ENCODE measurements around the gene TUBB2A. TPM values are rescaled to one million over a fixed set of nuclear protein-coding genes. Genes with fewer than 3 reads are reported as not detected.
"Not testable (repeated sequence)": the region's sequence is repeated elsewhere in the genome, so short reads cannot be mapped to it uniquely, and the experiment has no call there.

The TUBB2A gene
- total and polyA plus RNA-seq, 8 donors: 14.8 to 42.5 (median 24.9) TPM

GRCh38 chr6:3190056-3190455 lies 32.7 kb upstream of the TUBB2A start:
- Histone ChIP-seq H3K4me1 (no peaks in the 10 kb centered on the region), H3K27me3 (no peaks in the 10 kb centered on the region), H3K9me3 (no peaks in the 10 kb centered on the region), H3K36me3 (no peaks in the 10 kb centered on the region), H3K4me3 (no peak overlapping the region), H3K27ac (no peak overlapping the region)
- DNase-seq (no peak), ATAC-seq (no peak)
- TF ChIP-seq, protein P1, sequence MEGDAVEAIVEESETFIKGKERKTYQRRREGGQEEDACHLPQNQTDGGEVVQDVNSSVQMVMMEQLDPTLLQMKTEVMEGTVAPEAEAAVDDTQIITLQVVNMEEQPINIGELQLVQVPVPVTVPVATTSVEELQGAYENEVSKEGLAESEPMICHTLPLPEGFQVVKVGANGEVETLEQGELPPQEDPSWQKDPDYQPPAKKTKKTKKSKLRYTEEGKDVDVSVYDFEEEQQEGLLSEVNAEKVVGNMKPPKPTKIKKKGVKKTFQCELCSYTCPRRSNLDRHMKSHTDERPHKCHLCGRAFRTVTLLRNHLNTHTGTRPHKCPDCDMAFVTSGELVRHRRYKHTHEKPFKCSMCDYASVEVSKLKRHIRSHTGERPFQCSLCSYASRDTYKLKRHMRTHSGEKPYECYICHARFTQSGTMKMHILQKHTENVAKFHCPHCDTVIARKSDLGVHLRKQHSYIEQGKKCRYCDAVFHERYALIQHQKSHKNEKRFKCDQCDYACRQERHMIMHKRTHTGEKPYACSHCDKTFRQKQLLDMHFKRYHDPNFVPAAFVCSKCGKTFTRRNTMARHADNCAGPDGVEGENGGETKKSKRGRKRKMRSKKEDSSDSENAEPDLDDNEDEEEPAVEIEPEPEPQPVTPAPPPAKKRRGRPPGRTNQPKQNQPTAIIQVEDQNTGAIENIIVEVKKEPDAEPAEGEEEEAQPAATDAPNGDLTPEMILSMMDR (IDR thresholded peaks at IDR 0.05): no peak
- intact Hi-C loops (cut with DNase I): no loop called here

DNA sequence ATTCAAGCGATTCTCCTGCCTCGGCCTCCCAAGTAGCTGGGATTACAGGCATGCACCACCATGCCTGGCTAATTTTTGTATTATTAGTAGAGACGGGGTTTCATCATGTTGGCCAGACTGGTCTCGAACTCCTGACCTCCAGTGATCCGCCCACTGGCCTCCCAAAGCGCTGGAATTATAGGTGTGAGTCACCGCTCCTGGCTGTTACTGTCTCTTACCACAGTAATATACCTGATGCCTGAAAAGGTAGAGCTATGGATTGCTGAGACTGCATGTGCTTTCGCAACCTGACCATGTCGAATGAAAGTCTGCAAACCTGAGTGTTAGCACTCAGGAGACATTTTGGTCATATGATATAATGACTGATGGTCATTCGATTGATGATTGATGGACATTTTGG lies 31.8 kb upstream of the TUBB2A start:
- H3K4me3 ChIP-seq; ATAC-seq; intact Hi-C loops (cut with DNase I); H3K9me3 ChIP-seq; H3K4me1 ChIP-seq; DNase-seq; H3K36me3 ChIP-seq; H3K27ac ChIP-seq; H3K27me3 ChIP-seq: not testable (repeated sequence)

DNA sequence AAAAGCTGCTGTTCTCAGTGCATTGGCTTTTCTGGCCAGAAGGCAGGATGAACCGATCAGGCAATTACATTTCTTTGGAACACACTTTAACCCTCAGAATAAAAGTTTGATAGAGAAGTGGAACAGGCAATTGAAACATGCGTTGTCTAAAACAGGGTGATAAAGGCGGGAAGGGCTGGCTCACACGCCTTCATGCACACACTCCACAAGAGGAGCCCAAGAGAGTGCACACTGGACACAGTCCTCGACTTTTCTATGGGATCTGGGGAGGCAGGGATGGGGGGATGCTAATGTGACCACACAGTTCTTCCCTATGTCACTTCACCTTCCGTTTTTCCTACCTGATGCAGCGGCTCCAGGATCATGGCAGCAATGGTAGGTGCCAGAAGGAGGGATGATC lies 30.9 kb upstream of the TUBB2A start:
- ATAC-seq (no peak), DNase-seq (no peak)
- Histone ChIP-seq H3K27ac (no peak overlapping the region), H3K4me3 (no peak overlapping the region), H3K27me3 (no peaks in the 10 kb centered on the region), H3K9me3 (no peaks in the 10 kb centered on the region), H3K36me3 (no peaks in the 10 kb centered on the region), H3K4me1 (no peaks in the 10 kb centered on the region)
- intact Hi-C loops (cut with DNase I): no loop called here
- TF ChIP-seq, protein P1 (IDR thresholded peaks at IDR 0.05): no peak

DNA sequence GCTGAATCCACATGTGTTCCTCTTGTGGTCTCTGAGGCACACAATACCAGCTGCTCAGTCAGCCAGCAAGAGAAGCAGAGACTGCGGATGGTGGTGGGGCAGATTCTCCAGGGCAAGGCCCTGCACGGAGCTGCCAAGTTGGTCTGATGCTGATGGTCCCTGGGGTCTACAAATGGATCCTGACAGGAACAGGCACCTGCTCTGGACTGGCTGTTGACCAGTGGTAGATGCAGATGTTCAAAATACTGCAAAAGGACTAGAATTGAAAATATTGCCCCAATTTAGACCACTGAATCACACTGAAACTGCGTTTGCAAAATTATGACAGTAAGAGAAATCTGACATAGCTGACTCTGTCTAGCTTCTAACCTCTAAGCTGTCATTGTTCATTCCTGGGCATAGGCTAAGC lies 29.6 kb upstream of the TUBB2A start:
- TF ChIP-seq, protein P1 (IDR thresholded peaks at IDR 0.05): no peak
- ATAC-seq (no peak), DNase-seq (no peak)
- Histone ChIP-seq H3K9me3 (no peaks in the 10 kb centered on the region), H3K27ac (no peak overlapping the region), H3K36me3 (no peaks in the 10 kb centered on the region), H3K27me3 (no peaks in the 10 kb centered on the region), H3K4me1 (no peaks in the 10 kb centered on the region), H3K4me3 (no peak overlapping the region)
- intact Hi-C loops (cut with DNase I): no loop called here

GRCh38 chr6:3183066-3183465 lies 25.7 kb upstream of the TUBB2A start:
- ATAC-seq (no peak), DNase-seq (no peak)
- intact Hi-C loops (cut with DNase I): no loop called here
- Histone ChIP-seq H3K36me3 (no peaks in the 10 kb centered on the region), H3K9me3 (no peaks in the 10 kb centered on the region), H3K27ac (no peak overlapping the region), H3K4me1 (no peaks in the 10 kb centered on the region), H3K27me3 (peaks cover 0 to 13% of the 10 kb centered on the region in 2 donors), H3K4me3 (no peak overlapping the region)
- TF ChIP-seq, protein P1 (IDR thresholded peaks at IDR 0.05): no peak

GRCh38 chr6:3181105-3181504 lies 23.8 kb upstream of the TUBB2A start:
- Histone ChIP-seq H3K27me3 (peaks cover 0 to 13% of the 10 kb centered on the region in 2 donors), H3K36me3 (no peaks in the 10 kb centered on the region), H3K4me1 (no peaks in the 10 kb centered on the region), H3K4me3 (no peak overlapping the region), H3K9me3 (no peaks in the 10 kb centered on the region), H3K27ac (no peak overlapping the region)
- no peak for ATAC-seq
- TF ChIP-seq, protein P1 (IDR thresholded peaks at IDR 0.05): no peak
- intact Hi-C loops (cut with DNase I): no loop called here
- no peak for DNase-seq

GRCh38 chr6:3179945-3180344 lies 22.6 kb upstream of the TUBB2A start:
- peak; percentile 23 for ATAC-seq
- DNase-seq; H3K36me3 ChIP-seq; intact Hi-C loops (cut with DNase I); H3K4me1 ChIP-seq; H3K9me3 ChIP-seq; H3K4me3 ChIP-seq; H3K27ac ChIP-seq: not testable (repeated sequence)
- H3K27me3 ChIP-seq: peaks cover 0 to 13% of the 10 kb centered on the region in 2 donors

- ATAC-seq; H3K4me1 ChIP-seq; H3K27ac ChIP-seq; H3K4me3 ChIP-seq; H3K36me3 ChIP-seq; DNase-seq; intact Hi-C loops (cut with DNase I); H3K9me3 ChIP-seq: not testable (repeated sequence)
- H3K27me3 ChIP-seq: peaks cover 0 to 13% of the 10 kb centered on the region in 2 donors
Observed at GRCh38 chr6:3178666-3179065, 21.3 kb upstream of the TUBB2A start.
